ENCODE results near the gene CEMP1.

CEMP1 gene

GRCh38 chr16:2483939-2484897, 47.0 kb downstream of the CEMP1 start:
- no peak for DNase-seq

GRCh38 chr16:2482708-2483534, 48.3 kb downstream of the CEMP1 start:
- no peak for DNase-seq

GRCh38 chr16:2482249-2482648, 49.0 kb downstream of the CEMP1 start:
- no peak for DNase-seq

- no peak for DNase-seq
Observed at GRCh38 chr16:2481676-2482075, 49.5 kb downstream of the CEMP1 start.

GRCh38 chr16:2480948-2481347, 50.3 kb downstream of the CEMP1 start:
- no peak for DNase-seq
